OCI-LY3 (cell line): ENCODE measurements around the gene TFAP2A.

Source experiments
- CTCF ChIP-seq: fragments of 200-600, 300-600 bp; sonication (generic); IDR thresholded peaks from 2 replicates; pipeline ENCODE4 v1.5.1; 2014; ENCODE audit warnings: antibody characterized with exemption, low read length, low read depth
- EZH2phosphoT487 ChIP-seq: fragments of 200-600 bp; shearing (Covaris generic); IDR thresholded peaks from 2 replicates; pipeline ENCODE4 v1.6.1; 2018; ENCODE audit warnings: antibody characterized with exemption, mixed run types, low read depth

- TF ChIP-seq CTCF (no peak), EZH2phosphoT487 (no peak)
Observed at GRCh38 chr6:10403385-10404106, 11.3 kb downstream of the TFAP2A start.
